Measurements from ENCODE around the gene KRT1.

Gene KRT1

DNA sequence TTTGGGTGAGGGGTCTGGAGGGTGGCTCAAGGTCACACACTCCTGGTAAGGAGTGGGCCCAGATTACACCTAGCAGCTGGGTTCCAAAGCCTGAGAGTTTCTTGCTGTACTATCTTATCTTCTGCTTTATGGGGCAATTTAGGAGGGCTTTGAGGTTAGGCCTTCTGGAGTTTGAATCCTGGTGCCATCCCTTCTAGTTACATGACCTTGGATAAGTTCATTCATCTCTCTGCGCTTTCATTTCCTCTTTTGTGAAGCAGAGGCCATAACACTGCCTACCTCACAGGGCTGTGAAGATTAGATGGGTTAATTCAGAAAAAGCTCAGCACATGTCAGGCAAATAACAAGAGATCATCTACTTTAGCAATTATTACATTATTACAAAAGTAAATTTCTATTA is 30.5 kb upstream of the KRT1 start:
- peaks cover 32% of the 10 kb centered on the region for H3K27me3 Mint-ChIP-seq
- no peak overlapping the region for H3K4me3 Mint-ChIP-seq
- H3K36me3 Mint-ChIP-seq (ENCODE audit: low read depth): no peaks in the 10 kb centered on the region
- no peak overlapping the region for H3K27ac Mint-ChIP-seq
- intact Hi-C loops (cut with micrococcal nuclease): loop anchor here (2.0 kb wide), 1 partner anchor 28 kb away; no protein-coding TSS in a partner anchor
- H3K4me1 Mint-ChIP-seq (ENCODE audit: low read depth): peaks cover 8% of the 10 kb centered on the region
- H3K9me3 Mint-ChIP-seq: no peaks in the 10 kb centered on the region

DNA sequence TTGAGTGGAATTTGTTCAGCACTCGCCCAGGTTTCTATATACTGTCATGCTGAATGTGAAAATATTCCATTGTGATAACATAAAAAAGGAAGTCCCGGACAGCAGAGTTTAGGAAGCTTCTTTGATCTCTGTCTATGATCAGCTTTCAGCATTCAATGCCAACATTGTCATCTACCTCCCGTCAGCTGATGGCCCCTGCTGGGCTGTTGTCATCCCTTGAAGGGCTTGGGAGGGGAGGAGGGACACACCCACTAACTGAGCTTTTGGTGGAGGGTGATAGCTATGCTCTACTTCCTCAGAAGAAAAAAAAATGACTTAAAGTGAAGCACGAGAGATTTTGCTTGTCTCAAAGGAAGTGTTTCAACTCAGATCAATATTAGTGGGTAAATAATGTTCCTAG is 27.8 kb upstream of the KRT1 start:
- no peak overlapping the region for H3K27ac Mint-ChIP-seq

DNA sequence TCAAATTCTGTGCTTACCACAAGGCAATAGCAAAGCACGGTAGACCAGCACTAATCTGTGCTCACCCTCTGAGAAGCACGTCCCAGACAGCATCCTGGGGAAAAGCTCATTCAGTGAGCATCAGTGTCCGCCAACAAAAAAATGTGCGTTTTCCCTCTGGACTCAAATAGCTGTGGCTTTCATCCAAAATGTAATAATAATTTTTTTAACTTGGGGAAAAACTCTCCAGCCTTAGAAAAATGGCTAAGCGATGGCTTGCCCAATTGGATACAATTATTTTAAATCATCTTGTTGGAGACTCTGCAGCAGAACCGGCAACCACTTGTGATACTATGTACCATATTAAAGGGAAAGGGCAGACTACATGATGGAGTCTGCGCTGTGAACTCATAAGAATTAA is 24.3 kb upstream of the KRT1 start:
- intact Hi-C loops (cut with micrococcal nuclease): no loop called here
- Mint-ChIP-seq H3K4me3 (no peak overlapping the region), H3K4me1 (ENCODE audit: low read depth) (no peaks in the 10 kb centered on the region), H3K36me3 (ENCODE audit: low read depth) (no peaks in the 10 kb centered on the region), H3K27me3 (peaks cover 7% of the 10 kb centered on the region), H3K27ac (no peak overlapping the region), H3K9me3 (no peaks in the 10 kb centered on the region)

More for the DNA sequence above, 27.8 kb upstream of the KRT1 start:
- peaks cover 10% of the 10 kb centered on the region for H3K27me3 Mint-ChIP-seq
- intact Hi-C loops (cut with micrococcal nuclease): no loop called here
- H3K9me3 Mint-ChIP-seq: no peaks in the 10 kb centered on the region
- no peaks in the 10 kb centered on the region for H3K36me3 Mint-ChIP-seq (ENCODE audit: low read depth)
- no peak overlapping the region for H3K4me3 Mint-ChIP-seq
- no peaks in the 10 kb centered on the region for H3K4me1 Mint-ChIP-seq (ENCODE audit: low read depth)

DNA sequence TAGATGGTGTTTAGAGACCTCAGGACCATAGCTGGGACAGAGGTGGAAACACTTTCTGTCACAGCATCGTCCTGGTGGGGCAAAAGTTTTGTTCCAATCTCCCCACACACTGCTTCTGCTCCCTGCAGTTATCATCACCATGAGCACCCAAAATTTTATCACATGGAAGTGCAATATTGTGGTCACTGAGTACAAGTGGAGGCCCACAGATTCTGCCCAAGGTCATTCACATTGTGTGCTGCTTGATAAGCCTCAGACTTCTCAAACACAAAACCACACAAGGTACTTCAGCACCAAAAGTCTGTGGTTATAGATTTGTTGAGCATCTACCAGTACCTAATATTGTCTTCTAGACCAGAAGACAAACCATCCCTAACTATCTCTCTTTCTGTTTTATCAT is 23.7 kb upstream of the KRT1 start:
- peaks cover 7% of the 10 kb centered on the region for H3K27me3 Mint-ChIP-seq
- no peaks in the 10 kb centered on the region for H3K4me1 Mint-ChIP-seq (ENCODE audit: low read depth)
- intact Hi-C loops (cut with micrococcal nuclease): no loop called here
- no peak overlapping the region for H3K4me3 Mint-ChIP-seq
- no peaks in the 10 kb centered on the region for H3K36me3 Mint-ChIP-seq (ENCODE audit: low read depth)
- no peaks in the 10 kb centered on the region for H3K9me3 Mint-ChIP-seq
- no peak overlapping the region for H3K27ac Mint-ChIP-seq

DNA sequence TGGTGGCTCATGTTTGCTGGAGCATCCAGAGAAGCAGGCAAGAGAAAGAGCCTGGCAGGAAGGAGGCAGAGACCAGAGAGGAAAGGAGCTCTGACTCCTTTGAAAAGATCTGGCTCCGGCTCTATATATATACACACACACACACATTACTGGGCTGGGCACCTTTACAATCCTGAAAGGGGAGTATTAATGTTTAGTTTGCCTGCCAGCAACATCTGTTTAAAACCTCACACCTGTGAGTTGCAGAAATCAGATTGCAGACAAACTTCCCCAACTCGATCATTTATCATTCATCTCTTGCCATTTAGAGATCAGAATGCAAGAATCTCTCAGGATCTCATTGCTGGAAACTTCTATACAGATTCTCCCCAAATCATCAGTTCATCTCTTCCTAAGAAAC is 23.2 kb upstream of the KRT1 start, which contains the start of gene KRT77:
Gene KRT77 (minus strand): TSS at position 101 of the 400 bp plus-strand sequence. CDS start 90 bp downstream, at position 11.
- intact Hi-C loops (cut with micrococcal nuclease): no loop called here
- Mint-ChIP-seq H3K27me3 (peaks cover 7% of the 10 kb centered on the region), H3K9me3 (no peaks in the 10 kb centered on the region), H3K27ac (no peak within 1 kb of the TSS), H3K4me3 (no peak within 1 kb of the TSS), H3K4me1 (ENCODE audit: low read depth) (no peaks in the 10 kb centered on the region), H3K36me3 (ENCODE audit: low read depth) (no peaks in the 10 kb centered on the region)

DNA sequence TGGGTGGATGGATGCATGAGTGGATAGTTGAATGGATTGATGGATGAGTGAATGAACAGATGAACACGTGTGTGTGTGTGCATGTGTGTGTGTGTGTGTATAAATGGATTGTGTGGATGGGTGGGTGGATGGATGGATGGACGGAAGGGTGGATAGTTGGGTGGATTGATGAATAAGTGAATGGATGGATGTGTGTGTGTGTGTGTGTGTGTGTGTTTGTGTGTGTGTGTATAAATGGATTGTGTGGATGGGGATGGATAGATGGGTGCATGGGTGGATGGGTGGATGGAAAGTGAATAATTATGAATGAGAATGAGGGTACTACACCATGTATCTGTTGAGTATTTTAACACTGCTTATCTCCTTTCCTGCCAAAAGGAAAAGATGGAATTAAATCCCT is 22.1 kb upstream of the KRT1 start:
- H3K9me3 Mint-ChIP-seq: no peaks in the 10 kb centered on the region
- H3K27ac Mint-ChIP-seq: no peak overlapping the region
- H3K4me3 Mint-ChIP-seq: no peak overlapping the region
- H3K27me3 Mint-ChIP-seq: peaks cover 11% of the 10 kb centered on the region
- H3K36me3 Mint-ChIP-seq (ENCODE audit: low read depth): no peaks in the 10 kb centered on the region
- H3K4me1 Mint-ChIP-seq (ENCODE audit: low read depth): no peaks in the 10 kb centered on the region
- intact Hi-C loops (cut with micrococcal nuclease): no loop called here

DNA sequence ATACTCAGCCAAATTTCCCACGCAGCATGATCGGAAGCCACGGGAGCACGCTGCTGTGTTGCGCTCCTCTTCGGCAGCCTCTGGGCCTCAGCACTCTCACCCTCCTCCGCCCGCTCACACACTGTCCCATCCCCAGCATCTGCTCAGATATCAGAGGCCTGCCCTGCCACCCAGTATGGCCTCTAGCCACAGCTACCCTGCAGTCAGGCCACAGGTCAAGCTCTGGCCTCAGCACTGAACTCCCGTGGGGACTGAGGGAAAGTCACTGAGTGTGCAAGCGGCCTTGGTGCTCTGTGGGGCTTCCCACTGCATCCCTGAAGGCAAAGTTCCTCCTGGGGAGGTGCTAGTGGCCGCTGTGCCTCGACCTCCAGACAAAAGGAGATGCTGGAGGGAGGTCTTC is 21.1 kb upstream of the KRT1 start:
- Mint-ChIP-seq H3K36me3 (ENCODE audit: low read depth) (no peaks in the 10 kb centered on the region), H3K27me3 (peaks cover 11% of the 10 kb centered on the region), H3K27ac (no peak overlapping the region), H3K4me3 (no peak overlapping the region), H3K4me1 (ENCODE audit: low read depth) (no peaks in the 10 kb centered on the region), H3K9me3 (no peaks in the 10 kb centered on the region)
- intact Hi-C loops (cut with micrococcal nuclease): no loop called here

DNA sequence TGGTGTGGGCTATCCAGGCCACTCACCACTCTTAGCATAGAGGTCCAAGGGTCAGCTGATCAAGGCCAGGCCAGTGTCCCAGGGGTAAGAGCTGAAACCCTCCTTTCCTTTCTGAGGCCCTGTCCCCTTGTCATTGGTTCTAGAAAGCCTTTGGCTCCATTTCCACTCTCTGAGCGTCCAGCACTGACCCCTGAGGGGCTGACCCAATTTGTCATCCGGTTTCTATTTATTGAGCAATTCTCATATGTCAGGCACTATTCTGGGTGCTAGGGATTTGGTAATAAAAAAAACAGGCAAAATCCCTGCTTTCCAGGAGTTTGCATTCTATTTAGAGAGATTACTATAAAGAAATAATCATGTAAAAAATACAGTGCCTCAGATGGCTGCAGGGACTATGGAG is 19.8 kb upstream of the KRT1 start:
- intact Hi-C loops (cut with micrococcal nuclease): no loop called here
- Mint-ChIP-seq H3K9me3 (no peaks in the 10 kb centered on the region), H3K4me1 (ENCODE audit: low read depth) (no peaks in the 10 kb centered on the region), H3K36me3 (ENCODE audit: low read depth) (no peaks in the 10 kb centered on the region), H3K4me3 (no peak overlapping the region), H3K27me3 (peaks cover 11% of the 10 kb centered on the region), H3K27ac (no peak overlapping the region)

DNA sequence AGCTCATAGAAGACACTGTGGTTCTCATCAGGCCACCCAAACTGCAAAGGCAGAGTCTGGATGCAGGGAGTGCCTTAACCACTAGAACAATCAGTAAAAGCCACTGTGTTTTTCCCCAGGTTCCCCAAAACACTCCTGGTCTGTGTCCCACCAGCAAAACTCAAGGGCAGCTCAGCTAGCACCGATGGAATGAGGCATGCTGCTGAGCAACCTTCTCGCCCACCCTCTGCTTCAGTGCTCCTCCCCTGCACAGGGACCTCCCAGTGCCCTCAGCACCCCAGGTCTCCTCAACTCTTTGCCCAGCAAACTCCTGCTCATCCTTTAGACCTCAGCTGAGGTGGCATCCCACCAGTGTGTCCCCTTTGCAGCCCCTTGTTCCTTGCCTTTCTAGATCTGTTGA is 19.2 kb upstream of the KRT1 start:
- no peak overlapping the region for H3K4me3 Mint-ChIP-seq
- peaks cover 11% of the 10 kb centered on the region for H3K27me3 Mint-ChIP-seq
- no peak overlapping the region for H3K27ac Mint-ChIP-seq
- intact Hi-C loops (cut with micrococcal nuclease): no loop called here
- H3K9me3 Mint-ChIP-seq: no peaks in the 10 kb centered on the region
- H3K36me3 Mint-ChIP-seq (ENCODE audit: low read depth): no peaks in the 10 kb centered on the region
- no peaks in the 10 kb centered on the region for H3K4me1 Mint-ChIP-seq (ENCODE audit: low read depth)

DNA sequence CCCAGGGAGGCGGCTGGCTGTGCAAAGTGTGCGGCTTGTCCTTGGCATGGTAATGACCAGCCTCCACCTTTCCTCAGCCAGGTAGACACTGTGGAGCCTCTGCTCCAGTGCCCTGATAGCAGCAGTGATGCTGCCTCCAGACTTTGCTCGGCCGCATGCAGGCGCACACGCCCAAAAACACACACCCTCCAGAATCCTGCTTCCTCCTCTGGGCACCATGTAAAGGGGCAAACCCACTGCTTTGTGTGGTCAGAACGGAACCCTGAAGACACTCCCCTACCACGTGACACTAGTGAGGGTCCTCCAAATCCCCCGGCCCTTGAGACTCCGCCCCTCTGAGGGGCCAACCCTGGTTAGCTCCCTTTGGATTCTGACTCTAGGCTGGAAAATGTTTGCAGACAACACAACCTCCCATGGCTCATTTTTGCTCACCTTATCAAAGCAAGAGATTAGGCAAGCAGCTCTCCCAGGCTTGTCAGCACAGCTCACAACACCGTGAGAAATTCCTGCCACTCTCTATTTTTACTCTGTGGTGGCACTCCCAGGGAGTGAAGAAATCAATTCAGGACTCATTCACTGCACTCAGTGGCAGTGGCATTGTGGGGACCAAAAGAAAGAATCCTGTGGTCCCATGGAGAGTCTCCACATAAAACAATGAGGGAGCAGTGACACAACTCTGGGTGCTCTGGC is 18.6 kb upstream of the KRT1 start:
- Mint-ChIP-seq H3K9me3 (no peaks in the 10 kb centered on the region), H3K36me3 (ENCODE audit: low read depth) (no peaks in the 10 kb centered on the region), H3K27ac (no peak overlapping the region), H3K4me3 (no peak overlapping the region), H3K4me1 (ENCODE audit: low read depth) (no peaks in the 10 kb centered on the region), H3K27me3 (peaks cover 11% of the 10 kb centered on the region)
- intact Hi-C loops (cut with micrococcal nuclease): no loop called here

DNA sequence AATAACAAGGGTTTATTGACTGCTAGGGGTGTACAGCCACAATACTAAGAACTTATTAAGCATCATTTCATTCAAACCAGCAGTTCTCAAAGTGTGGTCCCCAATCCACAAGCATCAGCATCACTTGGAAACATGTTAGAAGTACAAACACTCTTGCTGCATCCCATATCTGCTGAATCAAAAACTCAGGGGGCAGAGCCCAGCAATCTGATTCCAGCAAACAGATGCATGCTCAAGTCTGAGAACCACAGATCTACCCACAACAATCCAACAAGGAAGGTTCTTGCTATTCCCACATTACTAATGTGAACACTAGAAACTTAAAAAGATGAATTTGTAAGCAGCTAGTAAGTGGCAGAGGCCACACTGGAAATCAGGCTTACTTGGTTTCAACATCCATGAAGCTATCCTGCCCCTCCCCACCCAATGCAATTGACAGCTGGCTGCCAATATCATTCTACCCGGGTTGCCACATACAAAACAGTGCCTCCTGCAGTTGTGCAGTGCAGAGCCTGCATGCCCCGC is 16.9 kb upstream of the KRT1 start:
- H3K27me3 Mint-ChIP-seq: peaks cover 15% of the 10 kb centered on the region

DNA sequence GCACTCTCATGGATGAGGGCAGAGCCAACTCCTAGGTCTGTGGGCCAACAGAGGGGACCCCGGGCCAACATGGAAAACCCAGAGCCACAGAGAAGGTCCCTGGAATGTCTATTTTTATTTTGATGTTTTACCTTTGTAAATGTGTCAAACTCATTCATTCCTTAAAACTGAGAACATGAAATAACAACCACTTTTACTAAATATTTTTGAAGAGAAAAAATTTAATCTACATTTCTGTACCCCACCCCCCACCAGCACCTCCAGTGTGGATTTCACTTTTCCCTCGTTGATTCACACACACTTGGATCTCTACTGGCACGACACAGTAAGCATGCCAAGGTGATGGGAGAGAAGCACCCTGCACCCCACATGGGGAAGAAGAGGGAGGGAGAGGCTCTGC is 16.4 kb upstream of the KRT1 start:
- no peaks in the 10 kb centered on the region for H3K4me1 Mint-ChIP-seq (ENCODE audit: low read depth)
- H3K27me3 Mint-ChIP-seq: peaks cover 20% of the 10 kb centered on the region
- H3K9me3 Mint-ChIP-seq: no peaks in the 10 kb centered on the region
- intact Hi-C loops (cut with micrococcal nuclease): no loop called here
- no peak overlapping the region for H3K4me3 Mint-ChIP-seq
- no peak overlapping the region for H3K27ac Mint-ChIP-seq
- no peaks in the 10 kb centered on the region for H3K36me3 Mint-ChIP-seq (ENCODE audit: low read depth)

More for the DNA sequence above, 16.9 kb upstream of the KRT1 start:
- intact Hi-C loops (cut with micrococcal nuclease): no loop called here
- Mint-ChIP-seq H3K4me3 (no peak overlapping the region), H3K4me1 (ENCODE audit: low read depth) (no peaks in the 10 kb centered on the region), H3K9me3 (no peaks in the 10 kb centered on the region), H3K36me3 (ENCODE audit: low read depth) (no peaks in the 10 kb centered on the region), H3K27ac (no peak overlapping the region)

DNA sequence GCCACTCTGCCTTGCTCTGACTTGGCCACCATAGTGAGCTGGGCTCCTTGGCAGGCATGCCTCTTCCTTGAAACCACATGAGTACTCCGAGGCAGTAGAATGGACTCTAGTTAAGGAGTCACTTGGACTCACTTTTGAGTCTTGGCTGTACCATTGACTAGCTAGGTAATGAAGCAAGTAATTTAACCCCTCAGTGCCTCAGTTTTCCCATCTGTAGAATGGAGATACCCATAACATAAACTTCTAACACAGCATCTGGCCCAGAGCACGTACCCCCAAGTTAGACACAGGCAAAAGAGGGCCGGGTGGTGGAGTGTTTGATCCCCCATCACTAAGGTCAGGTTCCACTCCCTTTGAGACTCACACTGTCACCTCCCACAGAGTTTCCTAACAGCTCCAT is 14.8 kb upstream of the KRT1 start:
- intact Hi-C loops (cut with micrococcal nuclease): no loop called here
- peaks cover 33% of the 10 kb centered on the region for H3K27me3 Mint-ChIP-seq
- H3K4me3 Mint-ChIP-seq: no peak overlapping the region
- H3K9me3 Mint-ChIP-seq: no peaks in the 10 kb centered on the region
- no peak overlapping the region for H3K27ac Mint-ChIP-seq
- H3K4me1 Mint-ChIP-seq (ENCODE audit: low read depth): peaks cover 9% of the 10 kb centered on the region
- H3K36me3 Mint-ChIP-seq (ENCODE audit: low read depth): no peaks in the 10 kb centered on the region

DNA sequence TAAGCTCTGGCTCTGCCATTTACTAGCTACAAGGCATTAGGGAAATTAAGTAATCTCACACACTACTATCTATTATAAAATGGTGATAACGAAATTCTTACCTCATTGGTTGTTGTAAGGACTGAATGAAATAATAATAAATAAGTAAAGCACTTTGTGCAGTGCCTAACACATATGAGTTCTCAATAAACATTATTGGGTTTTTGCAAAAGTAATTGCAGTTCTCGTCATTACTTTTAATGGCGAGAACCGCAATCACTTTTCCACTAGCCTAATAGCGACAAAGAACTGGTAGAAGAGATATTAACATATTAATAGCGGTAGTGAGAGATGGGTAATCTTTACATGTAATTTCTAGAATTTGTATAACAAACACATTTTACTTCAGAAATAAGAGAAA is 13.9 kb upstream of the KRT1 start:
- H3K27me3 Mint-ChIP-seq: peaks cover 37% of the 10 kb centered on the region
- intact Hi-C loops (cut with micrococcal nuclease): no loop called here

DNA sequence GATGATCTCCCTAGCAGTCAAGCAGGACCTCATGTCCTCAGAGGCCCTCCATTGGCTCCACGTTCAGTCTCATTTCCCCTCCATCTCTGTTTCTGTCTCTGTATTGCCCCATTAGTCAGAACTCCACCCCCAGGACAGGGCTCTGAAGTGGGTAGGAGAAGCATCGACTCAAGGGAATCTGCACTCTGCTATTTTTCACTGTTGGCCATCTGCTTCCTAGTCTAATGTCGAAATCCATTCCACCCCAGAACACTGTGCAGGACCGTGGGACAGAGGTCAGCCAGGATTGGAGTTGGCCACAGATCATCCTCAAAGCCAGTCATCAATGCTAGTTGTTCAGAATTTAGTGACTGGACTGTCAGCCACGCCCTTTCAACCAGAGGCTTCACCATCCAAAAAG is 13.1 kb upstream of the KRT1 start:
- Mint-ChIP-seq H3K4me1 (ENCODE audit: low read depth) (peaks cover 9% of the 10 kb centered on the region), H3K9me3 (no peaks in the 10 kb centered on the region), H3K27me3 (peaks cover 43% of the 10 kb centered on the region), H3K4me3 (no peak overlapping the region), H3K36me3 (ENCODE audit: low read depth) (no peaks in the 10 kb centered on the region), H3K27ac (no peak overlapping the region)
- intact Hi-C loops (cut with micrococcal nuclease): no loop called here

More for the DNA sequence above, 13.9 kb upstream of the KRT1 start:
- Mint-ChIP-seq H3K27ac (no peak overlapping the region), H3K9me3 (no peaks in the 10 kb centered on the region), H3K4me3 (no peak overlapping the region), H3K36me3 (ENCODE audit: low read depth) (no peaks in the 10 kb centered on the region), H3K4me1 (ENCODE audit: low read depth) (peaks cover 9% of the 10 kb centered on the region)
